Endodermal cell (in vitro differentiated cells): ENCODE results near the gene LMO7. TPM values are rescaled to one million over a fixed set of nuclear protein-coding genes. Genes with fewer than 3 reads are reported as not detected.
"Not testable (repeated sequence)": the region's sequence is repeated elsewhere in the genome, so short reads cannot be mapped to it uniquely, and the experiment has no call there.

Source experiments
- DNase-seq: peaks from one replicate; pipeline ENCODE4 v3.0.0-alpha.2; 2017
- H3K27ac ChIP-seq: 2 replicates; pipeline ENCODE4 v1.5.1; 2013; ENCODE audit warnings: mild to moderate bottlenecking, low read depth, low read length, moderate library complexity
- H3K27me3 ChIP-seq: 2 replicates; pipeline ENCODE4 v1.6.1; 2013; ENCODE audit warnings: mild to moderate bottlenecking, low read length, moderate library complexity; ENCODE audit not compliant: insufficient read depth, control insufficient read depth, poor library complexity, severe bottlenecking
- H3K36me3 ChIP-seq: 2 replicates; pipeline ENCODE4 v1.7.0; 2013; ENCODE audit warnings: mild to moderate bottlenecking, low read length, moderate library complexity; ENCODE audit not compliant: control insufficient read depth, insufficient read depth
- H3K4me1 ChIP-seq: one replicate; pipeline ENCODE4 v1.7.0; 2013; ENCODE audit warnings: low read length; ENCODE audit not compliant: control insufficient read depth, insufficient read depth
- H3K4me3 ChIP-seq: 2 replicates; pipeline ENCODE4 v1.5.1; 2013; ENCODE audit warnings: mild to moderate bottlenecking, low read length, moderate library complexity
- H3K9ac ChIP-seq: 2 replicates; pipeline ENCODE4 v1.6.1; 2013; ENCODE audit warnings: mild to moderate bottlenecking, low read length, moderate library complexity; ENCODE audit not compliant: poor library complexity, severe bottlenecking; ENCODE audit errors: extremely low read depth
- H3K9me3 ChIP-seq: 2 replicates; pipeline ENCODE4 v1.6.1; 2013; ENCODE audit warnings: mild to moderate bottlenecking, low read length, moderate library complexity; ENCODE audit not compliant: control insufficient read depth
- H3K27ac Mint-ChIP-seq: 2 replicates; pipeline ENCODE4 v1.8.0; 2020; ENCODE audit warnings: mixed read lengths
- H3K27me3 Mint-ChIP-seq: 2 replicates; pipeline ENCODE4 v1.8.0; 2021; ENCODE audit warnings: mild to moderate bottlenecking, mixed read lengths; ENCODE audit not compliant: insufficient read depth
- H3K36me3 Mint-ChIP-seq: 2 replicates; pipeline ENCODE4 v1.8.0; 2020; ENCODE audit warnings: low read depth, mixed read lengths
- H3K4me1 Mint-ChIP-seq: 2 replicates; pipeline ENCODE4 v1.8.0; 2020; ENCODE audit warnings: mixed read lengths
- H3K4me3 Mint-ChIP-seq: 2 replicates; pipeline ENCODE4 v1.8.0; 2020; ENCODE audit warnings: mild to moderate bottlenecking, moderate library complexity, mixed read lengths
- H3K9me3 Mint-ChIP-seq: 2 replicates; pipeline ENCODE4 v1.8.0; 2020; ENCODE audit warnings: mild to moderate bottlenecking, mixed read lengths
- WGBS, 2 experiments: methylation state at CpG; one replicate each; pipeline versions ENCODE4 v1.1.5 to v1.1.7; 2013; ENCODE audit warnings: missing lambda C conversion rate in 2 of 2, mixed read lengths in 1 of 2; ENCODE audit not compliant: insufficient coverage in 1 of 2, insufficient read length in 1 of 2; 5-methylcytosine and 5-hydroxymethylcytosine counted together
- total RNA-seq, 2 donors: library from RNA; stranded (reverse); fragmentation: NEBNext Ultra II Directional in 1 of 2; extraction: Animal tissue kit (Norgen Biotek cat#: 25700) in 1 of 2; gene quantifications; 2 replicates in 1 of 2; 3 replicates in 1 of 2; pipeline ENCODE4 v1.2.1, GENCODE V29; 2021
- TF ChIP-seq, protein P1 (sequence below): fragments of 200-600 bp; sonication (generic); conservative IDR thresholded peaks from 2 replicates; pipeline ENCODE4 v1.5.0; 2021; ENCODE audit warnings: antibody characterized with exemption, mild to moderate bottlenecking

The LMO7 gene
- total RNA-seq, 2 donors from 2014 or later: 9.9 to 14.1 TPM

DNA sequence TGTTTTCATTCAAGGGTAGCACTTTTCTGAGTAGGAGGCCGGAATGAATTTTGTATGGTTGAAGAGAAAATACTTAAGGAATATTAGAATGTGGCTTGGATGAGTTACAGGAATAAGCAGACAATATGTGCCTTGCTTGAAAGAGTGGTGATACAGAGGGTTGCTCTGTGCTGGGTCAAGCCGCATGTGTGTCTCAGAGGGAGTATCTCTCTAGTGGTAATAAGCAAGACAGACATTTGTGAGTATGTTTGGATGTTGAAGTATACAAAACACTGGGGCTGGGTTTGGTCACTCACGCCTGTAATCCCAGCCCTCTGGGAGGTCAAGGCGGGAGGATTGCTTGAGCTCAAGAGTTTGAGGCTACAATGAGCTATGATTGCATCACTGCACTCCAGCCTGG lies 103.9 kb downstream of the LMO7 start:
- H3K27ac ChIP-seq: no peak overlapping the region
- peaks cover 3% of the 10 kb centered on the region for H3K4me1 Mint-ChIP-seq
- peaks cover 21% of the 10 kb centered on the region for H3K9me3 Mint-ChIP-seq
- no peak overlapping the region for H3K27ac Mint-ChIP-seq
- 83 to 94% methylated on average over 4 of the region's 4 CpGs for WGBS, 2 experiments
- TF ChIP-seq, protein P1, sequence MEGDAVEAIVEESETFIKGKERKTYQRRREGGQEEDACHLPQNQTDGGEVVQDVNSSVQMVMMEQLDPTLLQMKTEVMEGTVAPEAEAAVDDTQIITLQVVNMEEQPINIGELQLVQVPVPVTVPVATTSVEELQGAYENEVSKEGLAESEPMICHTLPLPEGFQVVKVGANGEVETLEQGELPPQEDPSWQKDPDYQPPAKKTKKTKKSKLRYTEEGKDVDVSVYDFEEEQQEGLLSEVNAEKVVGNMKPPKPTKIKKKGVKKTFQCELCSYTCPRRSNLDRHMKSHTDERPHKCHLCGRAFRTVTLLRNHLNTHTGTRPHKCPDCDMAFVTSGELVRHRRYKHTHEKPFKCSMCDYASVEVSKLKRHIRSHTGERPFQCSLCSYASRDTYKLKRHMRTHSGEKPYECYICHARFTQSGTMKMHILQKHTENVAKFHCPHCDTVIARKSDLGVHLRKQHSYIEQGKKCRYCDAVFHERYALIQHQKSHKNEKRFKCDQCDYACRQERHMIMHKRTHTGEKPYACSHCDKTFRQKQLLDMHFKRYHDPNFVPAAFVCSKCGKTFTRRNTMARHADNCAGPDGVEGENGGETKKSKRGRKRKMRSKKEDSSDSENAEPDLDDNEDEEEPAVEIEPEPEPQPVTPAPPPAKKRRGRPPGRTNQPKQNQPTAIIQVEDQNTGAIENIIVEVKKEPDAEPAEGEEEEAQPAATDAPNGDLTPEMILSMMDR: no peak
- H3K36me3 Mint-ChIP-seq: peaks cover 9% of the 10 kb centered on the region
- H3K9me3 ChIP-seq: no peaks in the 10 kb centered on the region
- H3K36me3 ChIP-seq: no peaks in the 10 kb centered on the region
- H3K27me3 Mint-ChIP-seq: no peaks in the 10 kb centered on the region
- no peaks in the 10 kb centered on the region for H3K4me1 ChIP-seq
- H3K9ac ChIP-seq: no peak overlapping the region
- H3K27me3 ChIP-seq: no peaks in the 10 kb centered on the region
- no peak overlapping the region for H3K4me3 ChIP-seq
- H3K4me3 Mint-ChIP-seq: no peak overlapping the region
- DNase-seq: no peak

DNA sequence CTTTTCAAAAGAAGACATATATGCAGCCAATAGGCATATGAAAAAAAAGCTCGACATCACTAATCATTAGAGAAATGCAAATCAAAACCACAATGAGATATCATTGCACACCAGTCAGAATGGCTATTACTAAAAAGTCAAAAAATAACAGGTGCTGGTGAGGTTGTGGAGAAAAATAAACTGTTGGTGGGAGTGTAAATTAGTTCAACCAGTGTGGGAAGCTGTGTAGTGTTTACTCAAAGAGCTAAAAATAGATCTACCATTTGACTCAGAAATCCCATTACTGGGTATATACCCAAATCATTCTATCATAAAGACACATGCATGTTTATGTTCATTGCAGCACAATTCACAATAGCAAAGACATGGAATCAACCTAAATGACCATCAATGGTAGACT lies 106.9 kb downstream of the LMO7 start:
- not testable (repeated sequence) for DNase-seq, H3K36me3 ChIP-seq, H3K27me3 Mint-ChIP-seq, H3K27ac ChIP-seq, H3K4me3 ChIP-seq, H3K9ac ChIP-seq, H3K36me3 Mint-ChIP-seq, H3K9me3 ChIP-seq, H3K27ac Mint-ChIP-seq, H3K27me3 ChIP-seq, H3K4me1 ChIP-seq, H3K4me3 Mint-ChIP-seq, H3K4me1 Mint-ChIP-seq
- peaks cover 16% of the 10 kb centered on the region for H3K9me3 Mint-ChIP-seq
- 100% methylated on average over 1 of the region's 1 CpG; no CpG with 5 or more reads in 1 of the 2 experiments for WGBS, 2 experiments

DNA sequence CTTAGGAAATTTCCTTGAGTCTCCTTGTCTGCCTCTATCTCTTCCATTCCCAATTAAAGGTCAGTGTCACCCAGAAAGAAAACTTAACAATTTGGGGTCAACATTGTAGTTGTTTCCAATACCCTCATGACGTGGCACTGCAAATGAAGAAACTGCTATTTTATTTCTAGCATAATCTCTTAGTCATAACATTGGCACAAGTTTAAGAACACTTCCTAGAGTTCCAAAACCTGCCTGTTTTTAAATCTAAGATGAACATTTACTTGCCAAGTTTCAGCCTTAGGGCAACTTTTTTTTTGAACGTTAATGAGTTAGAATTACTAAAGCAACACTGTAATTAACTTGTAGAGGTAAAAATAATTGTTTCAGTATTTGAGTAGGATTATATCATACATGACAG lies 108.0 kb downstream of the LMO7 start:
- H3K27ac ChIP-seq: no peak overlapping the region
- H3K4me3 Mint-ChIP-seq: no peak overlapping the region
- H3K36me3 Mint-ChIP-seq: peaks cover 2% of the 10 kb centered on the region
- no peak overlapping the region for H3K4me3 ChIP-seq
- no peak overlapping the region for H3K27ac Mint-ChIP-seq
- DNase-seq: no peak
- H3K4me1 ChIP-seq: no peaks in the 10 kb centered on the region
- H3K9me3 ChIP-seq: peaks cover 5% of the 10 kb centered on the region
- no peaks in the 10 kb centered on the region for H3K36me3 ChIP-seq
- H3K27me3 Mint-ChIP-seq: no peaks in the 10 kb centered on the region
- H3K9ac ChIP-seq: no peak overlapping the region
- peaks cover 16% of the 10 kb centered on the region for H3K9me3 Mint-ChIP-seq
- WGBS, 2 experiments: 94 to 100% methylated on average over 1 to 2 of the region's 2 CpGs
- H3K27me3 ChIP-seq: no peaks in the 10 kb centered on the region
- TF ChIP-seq, protein P1: no peak
- no peaks in the 10 kb centered on the region for H3K4me1 Mint-ChIP-seq

DNA sequence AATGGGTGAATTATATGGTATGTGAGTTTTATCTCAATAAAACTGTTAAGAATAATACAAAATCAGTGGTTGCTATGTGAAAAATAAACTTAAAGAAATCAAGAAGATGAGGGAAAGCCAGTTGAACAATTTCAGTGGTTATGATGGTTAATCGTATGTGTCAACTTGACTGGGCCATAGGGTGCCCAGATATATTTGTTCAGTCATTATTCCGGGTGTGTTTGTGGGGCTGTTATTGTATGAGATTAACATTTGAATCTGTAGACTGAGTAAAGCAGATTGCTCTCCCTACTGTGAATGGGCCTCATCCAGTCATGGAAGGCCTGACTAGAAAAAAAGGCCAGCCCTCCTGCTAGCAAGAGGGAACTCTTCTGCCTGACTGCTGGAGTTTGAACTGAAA lies 109.3 kb downstream of the LMO7 start:
- 88% methylated on average over 2 of the region's 2 CpGs; no CpG with 5 or more reads in 1 of the 2 experiments for WGBS, 2 experiments
- Histone ChIP-seq H3K27ac (no peak overlapping the region), H3K4me3 (no peak overlapping the region), H3K27me3 (no peaks in the 10 kb centered on the region), H3K36me3 (no peaks in the 10 kb centered on the region), H3K9ac (no peak overlapping the region), H3K4me1 (no peaks in the 10 kb centered on the region), H3K9me3 (peaks cover 5% of the 10 kb centered on the region)
- peaks cover 16% of the 10 kb centered on the region for H3K9me3 Mint-ChIP-seq
- TF ChIP-seq, protein P1: no peak
- H3K4me3 Mint-ChIP-seq: no peak overlapping the region
- no peak for DNase-seq
- H3K27me3 Mint-ChIP-seq: no peaks in the 10 kb centered on the region
- H3K4me1 Mint-ChIP-seq: peaks cover 4% of the 10 kb centered on the region
- H3K27ac Mint-ChIP-seq: no peak overlapping the region
- H3K36me3 Mint-ChIP-seq: peaks cover 2% of the 10 kb centered on the region
